IMR-90 (cell line): ENCODE data around the gene DET1. TPM values are rescaled to one million over a fixed set of nuclear protein-coding genes. Genes with fewer than 3 reads are reported as not detected.

ENCODE experiments used
- ATAC-seq: fragments of 200-7000 bp; cut with Tn5 transposase; 2 replicates; pipeline ENCODE4 v1.9.1; 2020; ENCODE audit warnings: low read depth, mild to moderate bottlenecking, moderate library complexity
- BruUV-seq: library from RNA; stranded (reverse); fragments of 400-500 nt; replicated peaks from 2 replicates; lab custom pipeline; 2021; lab: Mats Ljungman, UMichigan
- CTCF ChIA-PET: fragments of 300-600 bp; formaldehyde crosslinking; extraction: SDS; loops from one replicate; lab custom pipeline; 2021; ENCODE audit warnings: antibody characterized with exemption; lab: Yijun Ruan, JAX
- POLR2A ChIA-PET: fragments of 300-600 bp; sonication (Branson Sonifier 250); formaldehyde crosslinking; loops from one replicate; lab custom pipeline; 2022; ENCODE audit warnings: antibody characterized with exemption; ENCODE audit not compliant: unreplicated experiment; lab: Charles Lee
- DNase-seq: peaks from one replicate; pipeline ENCODE4 v3.0.0; 2013
- H2AFZ ChIP-seq: replicated peaks from 2 replicates; pipeline ENCODE3; 2013; ENCODE audit warnings: low read length, mild to moderate bottlenecking; ENCODE audit not compliant: poor library complexity
- H2AK5ac ChIP-seq: 2 replicates; pipeline ENCODE4 v1.6.1; 2013; ENCODE audit warnings: low read depth, low read length, inconsistent platforms
- H2AK9ac ChIP-seq: replicated peaks from 2 replicates; pipeline ENCODE3; 2013; ENCODE audit warnings: mild to moderate bottlenecking, low read depth, low read length, moderate library complexity; ENCODE audit not compliant: poor library complexity
- H2BK120ac ChIP-seq: 2 replicates; pipeline ENCODE4 v1.6.1; 2013; ENCODE audit warnings: low read depth, low read length, inconsistent platforms
- H2BK15ac ChIP-seq: 3 replicates; pipeline ENCODE4 v1.6.1; 2013; ENCODE audit warnings: low read depth, low read length, inconsistent platforms
- H2BK20ac ChIP-seq: 2 replicates; pipeline ENCODE4 v1.6.1; 2013; ENCODE audit warnings: low read depth, mild to moderate bottlenecking, inconsistent platforms, low read length, moderate library complexity
- H2BK5ac ChIP-seq: 2 replicates; pipeline ENCODE4 v1.6.1; 2013; ENCODE audit warnings: mild to moderate bottlenecking, low read depth, low read length, inconsistent platforms; ENCODE audit not compliant: poor library complexity, severe bottlenecking
- H3K14ac ChIP-seq: replicated peaks from 2 replicates; pipeline ENCODE4 v1.6.1; 2013; ENCODE audit warnings: low read depth, low read length, inconsistent platforms
- H3K18ac ChIP-seq: 2 replicates; pipeline ENCODE4 v1.6.1; 2013; ENCODE audit warnings: low read depth, low read length, control low read depth
- H3K23ac ChIP-seq: 2 replicates; pipeline ENCODE4 v1.6.1; 2013; ENCODE audit warnings: low read depth, low read length, inconsistent platforms
- H3K27ac ChIP-seq: 2 replicates; pipeline ENCODE4 v1.5.1; 2013; ENCODE audit warnings: mild to moderate bottlenecking, control low read depth, low read length; ENCODE audit not compliant: insufficient read depth
- H3K27me3 ChIP-seq: 2 replicates; pipeline ENCODE4 v1.6.1; 2013; ENCODE audit warnings: low read length; ENCODE audit not compliant: control insufficient read depth, insufficient read depth
- H3K36me3 ChIP-seq: 2 replicates; pipeline ENCODE4 v1.6.1; 2013; ENCODE audit warnings: low read length, mixed read lengths; ENCODE audit not compliant: control insufficient read depth, insufficient read depth
- H3K4ac ChIP-seq: 2 replicates; pipeline ENCODE4 v1.6.1; 2013; ENCODE audit warnings: low read depth, low read length, inconsistent platforms
- H3K4me1 ChIP-seq: 2 replicates; pipeline ENCODE4 v1.6.1; 2013; ENCODE audit warnings: low read length, mixed read lengths; ENCODE audit not compliant: control insufficient read depth, insufficient read depth
- H3K4me2 ChIP-seq: 2 replicates; pipeline ENCODE4 v1.6.1; 2013; ENCODE audit warnings: low read depth, mild to moderate bottlenecking, control low read depth, low read length, moderate library complexity
- H3K4me3 ChIP-seq: 2 replicates; pipeline ENCODE4 v1.5.1; 2013; ENCODE audit warnings: low read depth, mild to moderate bottlenecking, control low read depth, low read length, moderate library complexity; ENCODE audit not compliant: insufficient read depth
- H3K56ac ChIP-seq: 2 replicates; pipeline ENCODE4 v1.6.1; 2013; ENCODE audit warnings: low read length, inconsistent platforms; ENCODE audit not compliant: insufficient read depth; ENCODE audit errors: extremely low read depth
- H3K79me1 ChIP-seq, 2 experiments: 2 replicates each; pipeline ENCODE4 v1.6.1; 2013; ENCODE audit warnings: low read length in 2 of 2, inconsistent platforms in 1 of 2, low read depth in 1 of 2
- H3K9ac ChIP-seq: 2 replicates; pipeline ENCODE4 v1.6.1; 2013; ENCODE audit warnings: low read depth, low read length, control low read depth
- H3K9me1 ChIP-seq: 2 replicates; pipeline ENCODE4 v1.6.1; 2013; ENCODE audit warnings: low read length, inconsistent platforms; ENCODE audit not compliant: insufficient read depth
- H3K9me3 ChIP-seq: 2 replicates; pipeline ENCODE4 v1.6.1; 2013; ENCODE audit warnings: low read length; ENCODE audit not compliant: control insufficient read depth, insufficient read depth
- H4K20me1 ChIP-seq: 2 replicates; pipeline ENCODE4 v1.6.1; 2013; ENCODE audit warnings: low read length, inconsistent platforms; ENCODE audit not compliant: insufficient read depth
- H4K5ac ChIP-seq: 2 replicates; pipeline ENCODE4 v1.6.1; 2013; ENCODE audit warnings: mild to moderate bottlenecking, low read depth, low read length, control low read depth
- H4K8ac ChIP-seq, 2 experiments: 2 replicates each; pipeline ENCODE4 v1.6.1; 2013; ENCODE audit warnings: low read depth in 2 of 2, low read length in 2 of 2, control low read depth in 1 of 2, inconsistent platforms in 1 of 2
- H4K91ac ChIP-seq: 2 replicates; pipeline ENCODE4 v1.6.1; 2013; ENCODE audit warnings: low read depth, low read length, inconsistent platforms; ENCODE audit not compliant: insufficient read depth
- BHLHE40 ChIP-seq: fragments of 150-350 bp; IDR thresholded peaks from 2 replicates; pipeline ENCODE4 v1.6.1; 2016; ENCODE audit warnings: mild to moderate bottlenecking, low read depth, low read length
- CEBPB ChIP-seq: IDR thresholded peaks from 2 replicates; pipeline ENCODE4 v1.6.1; 2012; ENCODE audit warnings: low read depth, low read length, improper control_type of control experiment
- CHD1 ChIP-seq: IDR thresholded peaks from 2 replicates; pipeline ENCODE4 v1.6.1; 2012; ENCODE audit warnings: low read depth, low read length, improper control_type of control experiment
- FOS ChIP-seq: fragments of 150-350 bp; IDR thresholded peaks from 2 replicates; pipeline ENCODE4 v1.6.1; 2016; ENCODE audit warnings: low read depth, low read length
- MAFK ChIP-seq: IDR thresholded peaks from 2 replicates; pipeline ENCODE4 v1.6.1; 2012; ENCODE audit warnings: low read depth, low read length, improper control_type of control experiment
- MAZ ChIP-seq: IDR thresholded peaks from 2 replicates; pipeline ENCODE4 v1.6.1; 2012; ENCODE audit warnings: low read depth, mild to moderate bottlenecking, low read length, improper control_type of control experiment, moderate library complexity, borderline replicate concordance
- MXI1 ChIP-seq: IDR thresholded peaks from 2 replicates; pipeline ENCODE4 v1.6.1; 2012; ENCODE audit warnings: low read depth, mild to moderate bottlenecking, low read length, moderate library complexity, borderline replicate concordance
- NFE2L2 ChIP-seq: fragments of 150-350 bp; IDR thresholded peaks from 2 replicates; pipeline ENCODE4 v1.6.1; 2016; ENCODE audit warnings: low read depth, mild to moderate bottlenecking, low read length
- POLR2A ChIP-seq: IDR thresholded peaks from 2 replicates; pipeline ENCODE4 v1.6.1; 2012; ENCODE audit warnings: mild to moderate bottlenecking, low read depth, low read length
- RAD21 ChIP-seq: IDR thresholded peaks from 2 replicates; pipeline ENCODE4 v1.6.1; 2012; ENCODE audit warnings: low read length, improper control_type of control experiment
- RCOR1 ChIP-seq: IDR thresholded peaks from 2 replicates; pipeline ENCODE4 v1.6.1; 2012; ENCODE audit warnings: mild to moderate bottlenecking, low read length, improper control_type of control experiment; ENCODE audit not compliant: insufficient replicate concordance
- RFX5 ChIP-seq: IDR thresholded peaks from 2 replicates; pipeline ENCODE4 v1.8.0; 2012; ENCODE audit warnings: low read depth, mild to moderate bottlenecking, low read length, moderate library complexity
- SMC3 ChIP-seq: fragments of 150-350 bp; IDR thresholded peaks from 2 replicates; pipeline ENCODE4 v1.6.1; 2016; ENCODE audit warnings: low read depth, mild to moderate bottlenecking, antibody characterized with exemption, low read length, moderate library complexity
- USF2 ChIP-seq: fragments of 150-350 bp; IDR thresholded peaks from 2 replicates; pipeline ENCODE4 v1.6.1; 2017; ENCODE audit warnings: mild to moderate bottlenecking, antibody characterized with exemption, low read length, low read depth
- WGBS, 2 experiments: methylation state at CpG; one replicate each; pipeline versions ENCODE4 v1.1.5 to v1.1.7; 2013; ENCODE audit warnings: missing lambda C conversion rate in 2 of 2; ENCODE audit not compliant: insufficient read length in 1 of 2; ENCODE audit errors: extremely low coverage in 2 of 2; 5-methylcytosine and 5-hydroxymethylcytosine counted together
- dilution Hi-C: fragments of 300-500 bp; cut with HindIII; formaldehyde crosslinking; loops from one replicate; pipeline ENCODE4 v1.14.3; 2018; ENCODE audit warnings: low sequenced_read_pairs; ENCODE audit not compliant: unreplicated experiment
- in situ Hi-C: fragments of 300-500 bp; cut with MboI; formaldehyde crosslinking; loops from 3 replicates; pipeline ENCODE4 v1.14.3; 2019; ENCODE audit warnings: low sequenced_read_pairs, inconsistent platforms, mixed read lengths
- intact Hi-C: fragments of 100-400 bp; cut with micrococcal nuclease; formaldehyde crosslinking; loops from 2 replicates; pipeline ENCODE4 v1.10.0; 2022
- polyA plus RNA-seq, 3 experiments: library from polyadenylated mRNA; depleted of rRNA; stranded (reverse); fragments of >200 nt; gene quantifications; 2 replicates each; pipeline ENCODE4 v1.2.3, GENCODE V29; 2012; ENCODE audit warnings: low replicate concordance in 1 of 3
- total RNA-seq: library from RNA; depleted of rRNA; stranded (reverse); fragments of >200 nt; gene quantifications from 2 replicates; pipeline ENCODE4 v1.2.3, GENCODE V29; 2012
- TF ChIP-seq, protein P1 (sequence below): fragments of 150-350 bp; IDR thresholded peaks from 2 replicates; pipeline ENCODE4 v1.6.1; 2016; ENCODE audit warnings: low read depth, mild to moderate bottlenecking, low read length, moderate library complexity, borderline replicate concordance
- TF ChIP-seq, protein P2 (sequence below): conservative IDR thresholded peaks from 2 replicates; pipeline ENCODE4 v1.5.1; 2012; ENCODE audit warnings: mild to moderate bottlenecking, low read depth, low read length, improper control_type of control experiment

DET1 gene
- total and polyA plus RNA-seq, 2 of the 4 experiments (the other 2 are of a cell fraction) = 5.6 to 9.1 TPM

- intact Hi-C loops = no loop called here
- Histone ChIP-seq H3K23ac (no peak overlapping the region), H3K9me1 (peaks cover 4% of the 10 kb centered on the region; the same call in 1 of the 2 replicates), H3K56ac (no peak overlapping the region), H3K9me3 (no peaks in the 10 kb centered on the region), H2AK5ac (no peak overlapping the region), H3K9ac (no peak overlapping the region), H4K20me1 (no peaks in the 10 kb centered on the region), H3K79me1 (peaks cover 21 to 34% of the 10 kb centered on the region in 2 experiments), H3K4me1 (peaks cover 7% of the 10 kb centered on the region), H3K27me3 (no peaks in the 10 kb centered on the region), H2AFZ (no peak overlapping the region), H2AK9ac (no peak overlapping the region), H3K27ac (no peak overlapping the region), H4K5ac (no peak overlapping the region), H3K4me3 (no peak overlapping the region), H2BK120ac (no peak overlapping the region), H4K91ac (no peak overlapping the region), H2BK15ac (no peak overlapping the region), H2BK20ac (no peak overlapping the region), H3K4me2 (no peak overlapping the region), H2BK5ac (no peak overlapping the region), H3K4ac (no peak overlapping the region), H4K8ac (no peak overlapping the region), H3K36me3 (peaks cover 19% of the 10 kb centered on the region), H3K14ac (no peak overlapping the region), H3K18ac (no peak overlapping the region)
- TF ChIP-seq RFX5 (no peak), CHD1 (no peak), BHLHE40 (no peak), FOS (no peak), NFE2L2 (no peak), CEBPB (no peak), USF2 (no peak), RAD21 (no peak), POLR2A (no peak), SMC3 (no peak), MAFK (no peak), RCOR1 (no peak), MAZ (no peak), MXI1 (no peak)
- TF ChIP-seq, protein P1, sequence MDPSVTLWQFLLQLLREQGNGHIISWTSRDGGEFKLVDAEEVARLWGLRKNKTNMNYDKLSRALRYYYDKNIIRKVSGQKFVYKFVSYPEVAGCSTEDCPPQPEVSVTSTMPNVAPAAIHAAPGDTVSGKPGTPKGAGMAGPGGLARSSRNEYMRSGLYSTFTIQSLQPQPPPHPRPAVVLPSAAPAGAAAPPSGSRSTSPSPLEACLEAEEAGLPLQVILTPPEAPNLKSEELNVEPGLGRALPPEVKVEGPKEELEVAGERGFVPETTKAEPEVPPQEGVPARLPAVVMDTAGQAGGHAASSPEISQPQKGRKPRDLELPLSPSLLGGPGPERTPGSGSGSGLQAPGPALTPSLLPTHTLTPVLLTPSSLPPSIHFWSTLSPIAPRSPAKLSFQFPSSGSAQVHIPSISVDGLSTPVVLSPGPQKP = no peak
- TF ChIP-seq, protein P2, sequence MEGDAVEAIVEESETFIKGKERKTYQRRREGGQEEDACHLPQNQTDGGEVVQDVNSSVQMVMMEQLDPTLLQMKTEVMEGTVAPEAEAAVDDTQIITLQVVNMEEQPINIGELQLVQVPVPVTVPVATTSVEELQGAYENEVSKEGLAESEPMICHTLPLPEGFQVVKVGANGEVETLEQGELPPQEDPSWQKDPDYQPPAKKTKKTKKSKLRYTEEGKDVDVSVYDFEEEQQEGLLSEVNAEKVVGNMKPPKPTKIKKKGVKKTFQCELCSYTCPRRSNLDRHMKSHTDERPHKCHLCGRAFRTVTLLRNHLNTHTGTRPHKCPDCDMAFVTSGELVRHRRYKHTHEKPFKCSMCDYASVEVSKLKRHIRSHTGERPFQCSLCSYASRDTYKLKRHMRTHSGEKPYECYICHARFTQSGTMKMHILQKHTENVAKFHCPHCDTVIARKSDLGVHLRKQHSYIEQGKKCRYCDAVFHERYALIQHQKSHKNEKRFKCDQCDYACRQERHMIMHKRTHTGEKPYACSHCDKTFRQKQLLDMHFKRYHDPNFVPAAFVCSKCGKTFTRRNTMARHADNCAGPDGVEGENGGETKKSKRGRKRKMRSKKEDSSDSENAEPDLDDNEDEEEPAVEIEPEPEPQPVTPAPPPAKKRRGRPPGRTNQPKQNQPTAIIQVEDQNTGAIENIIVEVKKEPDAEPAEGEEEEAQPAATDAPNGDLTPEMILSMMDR = no peak
- POLR2A ChIA-PET = no interaction called here
- WGBS, 2 experiments = no CpG with 5 or more reads among the region's 2 CpGs
- in situ Hi-C loops = no loop called here
- CTCF ChIA-PET = interaction anchor here (1.0 to 1.1 kb wide), 2 partner anchors 9 to 14 kb away, joined by 4 read pairs; no protein-coding TSS in a partner anchor
- dilution Hi-C loops = no loop called here
- no TSS peak for BruUV-seq
- ATAC-seq (no peak), DNase-seq (no peak)
Observed at GRCh38 chr15:88463870-88464532, 82.5 kb downstream of the DET1 start.
